Measurements from ENCODE around the gene SGMS1.

SGMS1 gene

GRCh38 chr10:50375745-50376144, 248.0 kb downstream of the SGMS1 start:
- H3K9me2 ChIP-seq (replicated peaks; ENCODE audit: control insufficient read depth, low read length): no peaks in the 10 kb centered on the region
- no peaks in the 10 kb centered on the region for H3K27me3 ChIP-seq (ENCODE audit: control insufficient read depth, low read length)
- no peak overlapping the region for H3K27ac ChIP-seq (ENCODE audit: low read depth, low read length)
- H3F3A ChIP-seq (ENCODE audit: control insufficient read depth, insufficient read depth): no peaks in the 10 kb centered on the region
- TF ChIP-seq EZH2phosphoT487 (IDR thresholded peaks at IDR 0.05; ENCODE audit: borderline replicate concordance, low read length): no peak
- TF ChIP-seq CTCF (IDR thresholded peaks at IDR 0.05; ENCODE audit: low read depth, low read length, poor library complexity, severe bottlenecking): no peak
- H3K4me3 ChIP-seq (ENCODE audit: low read length): no peak overlapping the region
- H3K4me1 ChIP-seq (ENCODE audit: control insufficient read depth, low read length): peaks cover 17% of the 10 kb centered on the region
- no peaks in the 10 kb centered on the region for H3K36me3 ChIP-seq (ENCODE audit: control insufficient read depth, low read length)
- no peaks in the 10 kb centered on the region for H4K20me1 ChIP-seq (ENCODE audit: control insufficient read depth, insufficient read depth, low read depth, low read length)
- H3K4me2 ChIP-seq (ENCODE audit: low read length): no peak overlapping the region
- H3K79me2 ChIP-seq (ENCODE audit: control insufficient read depth, low read length): no peaks in the 10 kb centered on the region
- H3K9me3 ChIP-seq (ENCODE audit: control insufficient read depth, insufficient read depth, low read length): no peaks in the 10 kb centered on the region

- Histone ChIP-seq H3K4me2 (ENCODE audit: low read length) (no peak overlapping the region), H3K79me2 (ENCODE audit: control insufficient read depth, low read length) (no peaks in the 10 kb centered on the region), H3K36me3 (ENCODE audit: control insufficient read depth, low read length) (no peaks in the 10 kb centered on the region)
Observed at GRCh38 chr10:50375051-50375452, 248.7 kb downstream of the SGMS1 start.

GRCh38 chr10:50373821-50374501, 249.8 kb downstream of the SGMS1 start:
- peaks cover 11% of the 10 kb centered on the region for H3K4me1 ChIP-seq (ENCODE audit: control insufficient read depth, low read length)
- TF ChIP-seq EZH2phosphoT487 (IDR thresholded peaks at IDR 0.05; ENCODE audit: borderline replicate concordance, low read length) (no peak), CTCF (IDR thresholded peaks at IDR 0.05; ENCODE audit: low read depth, low read length, poor library complexity, severe bottlenecking) (no peak)
- H3K4me3 ChIP-seq (ENCODE audit: low read length): no peak overlapping the region
- H3K36me3 ChIP-seq (ENCODE audit: control insufficient read depth, low read length): no peaks in the 10 kb centered on the region
- no peaks in the 10 kb centered on the region for H3K27me3 ChIP-seq (ENCODE audit: control insufficient read depth, low read length)
- no peaks in the 10 kb centered on the region for H3K9me2 ChIP-seq (replicated peaks; ENCODE audit: control insufficient read depth, low read length)
- no peaks in the 10 kb centered on the region for H4K20me1 ChIP-seq (ENCODE audit: control insufficient read depth, insufficient read depth, low read depth, low read length)
- no peaks in the 10 kb centered on the region for H3K79me2 ChIP-seq (ENCODE audit: control insufficient read depth, low read length)
- no peaks in the 10 kb centered on the region for H3K9me3 ChIP-seq (ENCODE audit: control insufficient read depth, insufficient read depth, low read length)
- H3K4me2 ChIP-seq (ENCODE audit: low read length): no peak overlapping the region
- no peaks in the 10 kb centered on the region for H3F3A ChIP-seq (ENCODE audit: control insufficient read depth, insufficient read depth)
- H3K27ac ChIP-seq (ENCODE audit: low read depth, low read length): no peak overlapping the region

More at GRCh38 chr10:50375051-50375452, 248.7 kb downstream of the SGMS1 start:
- Histone ChIP-seq H3F3A (ENCODE audit: control insufficient read depth, insufficient read depth) (no peaks in the 10 kb centered on the region), H3K27me3 (ENCODE audit: control insufficient read depth, low read length) (no peaks in the 10 kb centered on the region), H3K4me1 (ENCODE audit: control insufficient read depth, low read length) (peaks cover 16% of the 10 kb centered on the region), H3K9me2 (replicated peaks; ENCODE audit: control insufficient read depth, low read length) (no peaks in the 10 kb centered on the region), H3K27ac (ENCODE audit: low read depth, low read length) (no peak overlapping the region), H3K4me3 (ENCODE audit: low read length) (no peak overlapping the region), H4K20me1 (ENCODE audit: control insufficient read depth, insufficient read depth, low read depth, low read length) (no peaks in the 10 kb centered on the region), H3K9me3 (ENCODE audit: control insufficient read depth, insufficient read depth, low read length) (no peaks in the 10 kb centered on the region)
- TF ChIP-seq EZH2phosphoT487 (IDR thresholded peaks at IDR 0.05; ENCODE audit: borderline replicate concordance, low read length) (no peak), CTCF (IDR thresholded peaks at IDR 0.05; ENCODE audit: low read depth, low read length, poor library complexity, severe bottlenecking) (no peak)

All from DOHH2 (cell line).